ENCODE results near the gene ANGPT4.

DNA sequence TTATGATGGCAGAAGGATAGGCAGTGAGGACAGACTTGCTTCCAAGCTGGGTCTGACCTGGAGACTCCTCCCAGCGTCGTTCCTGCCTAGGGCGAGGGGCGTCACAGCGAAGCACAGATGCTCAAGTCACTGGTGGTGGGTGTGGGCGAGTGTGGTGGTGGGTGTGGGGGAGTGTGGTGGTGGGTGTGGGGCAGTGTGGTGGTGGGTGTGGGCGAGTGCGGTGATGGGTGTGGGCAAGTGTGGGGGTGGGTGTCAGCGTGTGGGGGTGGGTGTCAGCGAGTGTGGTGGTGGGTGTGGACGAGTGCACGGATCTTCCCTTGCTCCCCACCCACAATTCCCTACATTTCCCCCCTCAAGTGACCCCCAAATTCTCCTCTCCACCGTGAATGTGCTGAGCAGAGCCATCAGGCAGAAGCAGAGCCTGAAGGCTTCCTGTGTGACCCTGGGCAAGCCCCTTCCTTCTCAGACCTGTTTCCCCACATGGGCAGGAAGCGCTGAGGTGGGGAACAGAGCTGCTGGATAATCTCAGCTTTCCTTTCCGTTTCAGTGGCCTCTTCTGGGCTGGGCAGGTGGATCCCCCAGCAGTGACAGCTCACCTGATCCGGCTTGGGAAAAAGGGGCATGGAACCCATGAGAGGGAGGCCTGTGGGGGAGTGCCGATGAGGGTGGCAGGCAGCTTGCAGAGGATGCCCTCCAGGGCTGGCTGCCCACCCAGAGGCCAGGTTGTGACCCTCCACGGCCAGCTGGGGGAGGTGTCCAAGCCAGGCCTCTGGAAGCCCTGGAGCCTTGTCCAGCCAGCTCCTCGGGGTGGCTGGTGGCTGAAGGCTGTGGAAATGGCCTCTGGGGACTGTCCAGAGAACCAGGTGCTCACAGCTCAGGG lies 43.0 kb upstream of the ANGPT4 start:
- no peak for TF ChIP-seq EZH2 (IDR thresholded peaks at IDR 0.05)
- TF ChIP-seq POLR2AphosphoS5 (IDR thresholded peaks at IDR 0.05; ENCODE audit: borderline replicate concordance, low read depth, low read length): no peak
- no peak for TF ChIP-seq FOXP2 (optimal IDR thresholded peaks at IDR 0.05; ENCODE audit: control extremely low read depth, extremely low read length, insufficient read depth)

Measured in SK-N-MC (cell line).